HG02588 (cell line): ENCODE data around the gene NXN.
"Not testable (repeated sequence)": the region's sequence is repeated elsewhere in the genome, so short reads cannot be mapped to it uniquely, and the experiment has no call there.

Source experiments
- ATAC-seq: cut with Tn5 transposase; IDR thresholded peaks from one replicate; pipeline ENCODE4 v1.9.1; 2021; ENCODE audit warnings: mild to moderate bottlenecking, moderate library complexity; ENCODE audit not compliant: unreplicated experiment

The NXN gene

GRCh38 chr17:981292-981658, 1.7 kb upstream of the NXN start:
- no peak for ATAC-seq

- no peak for ATAC-seq
These were observed 1.1 kb upstream of the NXN start for GRCh38 chr17:980406-981291.

- ATAC-seq = no peak
These were observed 401 bp downstream of the NXN start for GRCh38 chr17:979212-979538.

- no peak for ATAC-seq
These were observed 1.2 kb downstream of the NXN start for GRCh38 chr17:978103-979093.

GRCh38 chr17:977166-977565, 2.4 kb downstream of the NXN start:
- no peak for ATAC-seq

GRCh38 chr17:976312-976711, 3.3 kb downstream of the NXN start:
- no peak for ATAC-seq

GRCh38 chr17:975371-975915, 4.1 kb downstream of the NXN start:
- ATAC-seq = no peak

GRCh38 chr17:974778-975177, 4.8 kb downstream of the NXN start:
- ATAC-seq = not testable (repeated sequence)

GRCh38 chr17:973053-973452, 6.5 kb downstream of the NXN start:
- no peak for ATAC-seq

GRCh38 chr17:971861-972260, 7.7 kb downstream of the NXN start:
- not testable (repeated sequence) for ATAC-seq

- no peak for ATAC-seq
These were observed 9.2 kb downstream of the NXN start for GRCh38 chr17:970364-970763.

GRCh38 chr17:969811-970355, 9.7 kb downstream of the NXN start:
- no peak for ATAC-seq

GRCh38 chr17:968812-969730, 10.5 kb downstream of the NXN start:
- ATAC-seq = no peak

- no peak for ATAC-seq
These were observed 12.5 kb downstream of the NXN start for GRCh38 chr17:967122-967521.

- ATAC-seq = no peak
These were observed 14.1 kb downstream of the NXN start for GRCh38 chr17:965311-965989.

GRCh38 chr17:964876-965275, 14.7 kb downstream of the NXN start:
- no peak for ATAC-seq

- no peak for ATAC-seq
These were observed 16.9 kb downstream of the NXN start for GRCh38 chr17:962670-963069.

GRCh38 chr17:962166-962565, 17.4 kb downstream of the NXN start:
- no peak for ATAC-seq

- no peak for ATAC-seq
These were observed 20.7 kb downstream of the NXN start for GRCh38 chr17:958712-959451.
